SK-N-SH treated with all-trans-retinoic acid at 6 μM for 48 hours (cell line): ENCODE measurements around the gene A2M.

Experiments used
- CSDC2 ChIP-seq: fragments of 250-450 bp; sonication (Bioruptor Pico); IDR thresholded peaks from 2 replicates; pipeline ENCODE4 v1.5.0; 2020; ENCODE audit warnings: mild to moderate bottlenecking, moderate library complexity
- ESRRG ChIP-seq: fragments of 250-450 bp; sonication (Bioruptor Pico); IDR thresholded peaks from 2 replicates; pipeline ENCODE4 v1.6.1; 2021; ENCODE audit warnings: mild to moderate bottlenecking
- GLIS3 ChIP-seq: fragments of 250-450 bp; sonication (Bioruptor Pico); IDR thresholded peaks from 2 replicates; pipeline ENCODE4 v1.5.0; 2020; ENCODE audit warnings: mild to moderate bottlenecking, moderate library complexity
- PATZ1 ChIP-seq: fragments of 250-450 bp; sonication (Bioruptor Pico); IDR thresholded peaks from 2 replicates; pipeline ENCODE4 v1.8.0; 2020; ENCODE audit warnings: mild to moderate bottlenecking, moderate library complexity, borderline replicate concordance

DNA sequence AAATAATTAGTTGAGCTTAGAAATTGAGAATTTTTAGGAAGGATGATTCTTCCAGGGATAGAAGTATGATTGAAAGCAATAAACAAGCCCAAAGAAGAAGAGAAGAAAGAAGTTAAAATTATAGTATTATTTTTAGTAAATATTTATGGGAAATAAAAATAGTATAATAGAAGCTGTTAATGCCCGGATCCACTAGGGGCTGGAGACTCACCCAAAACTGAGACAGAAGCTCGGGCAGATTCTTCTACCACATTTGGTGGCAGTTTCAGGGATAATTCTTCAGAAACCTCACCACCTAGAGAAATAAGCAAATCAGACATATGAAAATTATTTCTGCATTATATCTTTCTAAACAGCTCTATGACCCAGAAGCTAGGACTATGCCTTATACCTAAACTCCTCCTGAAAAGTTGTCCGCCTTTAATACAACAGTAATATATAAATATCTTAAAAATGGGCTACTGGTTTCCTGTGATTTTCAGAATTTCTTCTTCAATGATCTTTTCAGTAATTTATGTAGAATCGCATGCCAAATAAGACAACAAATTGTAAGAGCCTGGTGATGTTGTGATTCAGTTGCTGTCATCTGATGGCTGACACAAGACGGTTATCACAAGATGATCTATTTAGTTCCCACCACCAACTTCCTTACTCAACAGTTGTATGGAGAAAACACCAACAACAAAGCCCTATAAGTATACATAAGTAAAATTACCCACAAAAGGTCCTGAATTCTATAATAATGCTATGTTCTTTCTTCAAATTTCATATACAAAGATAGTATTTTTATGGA is 35.6 kb downstream of the A2M start:
- TF ChIP-seq GLIS3 (CRISPR knock-in tag): no peak
- no peak for TF ChIP-seq ESRRG
- no peak for TF ChIP-seq PATZ1
- no peak for TF ChIP-seq CSDC2
